ENCODE data around the gene LIPG.
"Not testable (repeated sequence)": the region's sequence is repeated elsewhere in the genome, so short reads cannot be mapped to it uniquely, and the experiment has no call there.

LIPG gene

GRCh38 chr18:49561289-49562193 lies at the start of gene LIPG:
Gene LIPG (plus strand): TSS chr18:49562057. CDS start chr18:49562309, 252 bp downstream.
- in situ Hi-C loops (cut with HindIII; ENCODE audit: low pct_unique_long_range_greater_than_20kb, low sequenced_read_pairs), result no loop called here
- peak; percentile 71 to 89 for DNase-seq (ENCODE audit: low read depth in 1 of 2, low spot score in 1 of 2)
- no peak for TF ChIP-seq JUND (IDR thresholded peaks at IDR 0.05; ENCODE audit: low read depth)

DNA sequence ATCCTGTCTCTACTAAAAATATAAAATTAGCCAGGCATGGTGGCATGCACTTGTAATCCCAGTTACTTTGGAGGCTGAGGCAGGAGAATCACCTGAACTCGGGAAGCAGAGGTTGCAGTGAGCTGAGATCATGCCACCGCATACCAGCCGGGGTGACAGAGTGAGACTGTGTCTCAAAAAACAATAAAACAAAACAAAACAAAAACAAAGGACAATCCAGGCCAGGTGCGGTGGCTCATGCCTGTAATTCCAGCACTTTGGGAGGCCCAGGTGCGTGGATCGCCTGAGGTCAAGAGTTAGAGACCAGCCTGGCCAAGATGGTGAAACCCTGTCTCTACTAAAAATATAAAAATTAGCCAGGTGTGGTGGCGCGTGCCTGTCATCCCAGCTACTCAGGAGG lies 49.0 kb upstream of the LIPG start:
- in situ Hi-C loops (cut with HindIII; ENCODE audit: low pct_unique_long_range_greater_than_20kb, low sequenced_read_pairs), result not testable (repeated sequence)

GRCh38 chr18:49514577-49514976 lies 47.3 kb upstream of the LIPG start:
- no peak for DNase-seq (ENCODE audit: low read depth in 1 of 2, low spot score in 1 of 2)
- no peak for TF ChIP-seq JUND (IDR thresholded peaks at IDR 0.05; ENCODE audit: low read depth)
- in situ Hi-C loops (cut with HindIII; ENCODE audit: low pct_unique_long_range_greater_than_20kb, low sequenced_read_pairs), result no loop called here

More for the DNA sequence above, 49.0 kb upstream of the LIPG start:
- DNase-seq (ENCODE audit: low read depth in 1 of 2, low spot score in 1 of 2), result not testable (repeated sequence)

DNA sequence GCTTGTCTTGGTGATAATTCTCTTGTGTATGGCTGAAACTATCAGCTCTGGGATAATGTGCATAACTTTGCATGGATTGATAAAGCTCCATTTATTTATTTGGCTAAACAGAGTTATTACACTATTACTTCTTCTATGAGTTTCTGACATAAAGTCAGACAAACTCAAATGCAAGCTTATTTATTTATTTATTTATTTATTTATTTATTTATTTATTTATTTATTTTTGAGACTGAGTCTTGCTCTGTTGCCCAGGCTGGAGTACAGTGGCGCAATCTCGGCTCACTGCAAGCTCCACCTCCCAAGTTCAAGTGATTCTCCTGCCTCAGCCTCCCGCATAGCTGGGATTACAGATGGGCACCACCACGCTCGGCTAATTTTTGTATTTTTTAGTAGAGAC lies 46.9 kb upstream of the LIPG start:
- DNase-seq (ENCODE audit: low read depth in 1 of 2, low spot score in 1 of 2); in situ Hi-C loops (cut with HindIII; ENCODE audit: low pct_unique_long_range_greater_than_20kb, low sequenced_read_pairs): not testable (repeated sequence)

- in situ Hi-C loops (cut with HindIII; ENCODE audit: low pct_unique_long_range_greater_than_20kb, low sequenced_read_pairs), result no loop called here
- no peak for TF ChIP-seq JUND (IDR thresholded peaks at IDR 0.05; ENCODE audit: low read depth)
- no peak for DNase-seq (ENCODE audit: low read depth in 1 of 2, low spot score in 1 of 2)
Observed at GRCh38 chr18:49515516-49515915, 46.3 kb upstream of the LIPG start.

GRCh38 chr18:49517483-49517882 lies 44.4 kb upstream of the LIPG start:
- DNase-seq (ENCODE audit: low read depth in 1 of 2, low spot score in 1 of 2), result no peak
- TF ChIP-seq JUND (IDR thresholded peaks at IDR 0.05; ENCODE audit: low read depth), result no peak
- in situ Hi-C loops (cut with HindIII; ENCODE audit: low pct_unique_long_range_greater_than_20kb, low sequenced_read_pairs), result no loop called here

- no peak for DNase-seq (ENCODE audit: low read depth in 1 of 2, low spot score in 1 of 2)
- no peak for TF ChIP-seq JUND (IDR thresholded peaks at IDR 0.05; ENCODE audit: low read depth)
- in situ Hi-C loops (cut with HindIII; ENCODE audit: low pct_unique_long_range_greater_than_20kb, low sequenced_read_pairs), result no loop called here
Observed at GRCh38 chr18:49519101-49519971, 42.5 kb upstream of the LIPG start.

- peak in 1 of 2 experiments; percentile 12 for DNase-seq (ENCODE audit: low read depth in 1 of 2, low spot score in 1 of 2)
- TF ChIP-seq JUND (IDR thresholded peaks at IDR 0.05; ENCODE audit: low read depth), result no peak
- in situ Hi-C loops (cut with HindIII; ENCODE audit: low pct_unique_long_range_greater_than_20kb, low sequenced_read_pairs), result no loop called here
Observed at GRCh38 chr18:49520661-49521145, 41.2 kb upstream of the LIPG start.

GRCh38 chr18:49521216-49521835 lies 40.5 kb upstream of the LIPG start:
- in situ Hi-C loops (cut with HindIII; ENCODE audit: low pct_unique_long_range_greater_than_20kb, low sequenced_read_pairs), result no loop called here

GRCh38 chr18:49523580-49524093 lies 38.2 kb upstream of the LIPG start:
- in situ Hi-C loops (cut with HindIII; ENCODE audit: low pct_unique_long_range_greater_than_20kb, low sequenced_read_pairs); DNase-seq (ENCODE audit: low read depth in 1 of 2, low spot score in 1 of 2): not testable (repeated sequence)

More at GRCh38 chr18:49521216-49521835, 40.5 kb upstream of the LIPG start:
- DNase-seq (ENCODE audit: low read depth in 1 of 2, low spot score in 1 of 2), result no peak
- TF ChIP-seq JUND (IDR thresholded peaks at IDR 0.05; ENCODE audit: low read depth), result no peak

DNA sequence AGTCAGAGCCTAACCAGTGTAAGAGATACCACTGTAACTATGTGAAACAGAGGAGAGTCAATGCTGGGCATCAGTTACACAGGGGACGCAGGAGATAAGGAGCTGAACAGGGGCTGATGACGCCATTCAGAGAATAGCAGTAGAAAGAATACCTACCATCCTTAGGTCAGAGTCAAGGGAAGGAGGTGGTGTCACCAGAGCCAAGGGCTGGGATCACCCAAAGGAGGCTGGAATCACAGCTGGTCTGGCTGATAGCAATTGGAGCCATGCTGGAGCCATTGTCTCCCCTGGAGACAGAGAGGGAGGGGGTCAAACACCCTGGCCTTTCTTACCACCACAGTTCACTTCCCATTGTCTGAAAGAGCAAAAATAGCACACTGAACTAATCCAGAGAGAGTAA lies 37.5 kb upstream of the LIPG start:
- TF ChIP-seq JUND (IDR thresholded peaks at IDR 0.05; ENCODE audit: low read depth), result no peak
- no peak for DNase-seq (ENCODE audit: low read depth in 1 of 2, low spot score in 1 of 2)
- in situ Hi-C loops (cut with HindIII; ENCODE audit: low pct_unique_long_range_greater_than_20kb, low sequenced_read_pairs), result no loop called here

DNA sequence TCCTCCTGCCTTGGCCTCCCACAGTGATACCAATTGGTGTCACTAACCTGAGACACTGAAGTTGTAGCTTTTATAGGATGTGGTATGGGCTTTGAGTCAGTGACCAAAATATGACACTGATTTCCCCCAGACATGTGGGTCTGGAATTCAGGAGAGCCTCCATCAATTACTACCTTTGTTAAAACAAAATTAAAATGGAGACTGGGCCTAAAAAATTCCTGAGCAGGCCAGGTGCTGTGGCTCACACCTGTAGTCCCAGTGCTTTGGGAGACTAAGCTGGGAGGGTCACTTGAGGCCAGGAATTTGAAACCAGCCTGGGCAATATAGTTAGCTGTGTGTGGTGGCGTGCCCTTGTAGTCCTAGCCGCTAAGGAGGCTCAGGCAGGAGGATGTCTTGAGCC lies 36.9 kb upstream of the LIPG start:
- DNase-seq (ENCODE audit: low read depth in 1 of 2, low spot score in 1 of 2), result no peak
- TF ChIP-seq JUND (IDR thresholded peaks at IDR 0.05; ENCODE audit: low read depth), result no peak
- in situ Hi-C loops (cut with HindIII; ENCODE audit: low pct_unique_long_range_greater_than_20kb, low sequenced_read_pairs), result no loop called here
